Neural cell (in vitro differentiated cells): Measurements from ENCODE around the gene PACS2. TPM values are rescaled to one million over a fixed set of nuclear protein-coding genes. Genes with fewer than 3 reads are reported as not detected.

ENCODE experiments used
- H2AFZ ChIP-seq: fragments of 200-600, 300-800 bp; sonication (generic), shearing (Covaris generic); 2 replicates; pipeline ENCODE4 v1.6.0; 2014; ENCODE audit warnings: low read depth, mild to moderate bottlenecking, antibody characterized with exemption, low read length, moderate library complexity
- H3F3A ChIP-seq: fragments of 200-600 bp; shearing (Covaris generic); 2 replicates; pipeline ENCODE4 v1.6.1; 2016; ENCODE audit warnings: mild to moderate bottlenecking, moderate library complexity, mixed read lengths, antibody characterized with exemption, low read length; ENCODE audit not compliant: insufficient read depth, poor library complexity, severe bottlenecking
- H3K27ac ChIP-seq: fragments of 200-600, 300-800 bp; sonication (generic), shearing (Covaris generic); 2 replicates; pipeline ENCODE4 v1.5.1; 2014; ENCODE audit warnings: mild to moderate bottlenecking, low read length, moderate library complexity
- H3K27me3 ChIP-seq: fragments of 300-800, 200-600 bp; sonication (generic), shearing (Covaris generic); 2 replicates; pipeline ENCODE4 v1.6.0; 2014; ENCODE audit warnings: mild to moderate bottlenecking, low read depth, low read length, moderate library complexity; ENCODE audit not compliant: insufficient read depth
- H3K36me3 ChIP-seq: fragments of 300-800, 200-600 bp; sonication (generic), shearing (Covaris generic); 2 replicates; pipeline ENCODE4 v1.5.1; 2014; ENCODE audit warnings: mild to moderate bottlenecking, antibody characterized with exemption, low read length, moderate library complexity; ENCODE audit not compliant: insufficient read depth
- H3K4me2 ChIP-seq: fragments of 300-800, 200-600 bp; sonication (generic), shearing (Covaris generic); 2 replicates; pipeline ENCODE4 v1.6.0; 2014; ENCODE audit warnings: mild to moderate bottlenecking, low read length
- H3K4me3 ChIP-seq: fragments of 300-800, 200-600 bp; sonication (generic), shearing (Covaris generic); 2 replicates; pipeline ENCODE4 v1.5.1; 2014; ENCODE audit warnings: mild to moderate bottlenecking, low read length, moderate library complexity
- H3K79me2 ChIP-seq: fragments of 200-600 bp; shearing (Covaris generic); replicated peaks from 2 replicates; pipeline ENCODE4 v1.6.0; 2014; ENCODE audit warnings: mild to moderate bottlenecking, low read length, moderate library complexity; ENCODE audit not compliant: insufficient read depth
- H3K9ac ChIP-seq: fragments of 300-800, 200-600 bp; sonication (generic), shearing (Covaris generic); 2 replicates; pipeline ENCODE4 v1.6.1; 2016; ENCODE audit warnings: mild to moderate bottlenecking, low read length, mixed read lengths
- H3K9me2 ChIP-seq: fragments of 200-600 bp; shearing (Covaris generic); 2 replicates; pipeline ENCODE4 v1.6.1; 2016; ENCODE audit warnings: mild to moderate bottlenecking, low read length, mixed read lengths; ENCODE audit not compliant: insufficient read depth
- H3K9me3 ChIP-seq: fragments of 200-600, 300-800 bp; sonication (generic), shearing (Covaris generic); 2 replicates; pipeline ENCODE4 v1.6.1; 2016; ENCODE audit warnings: mild to moderate bottlenecking, mixed run types, low read length, moderate library complexity, mixed read lengths
- H4K20me1 ChIP-seq: fragments of 200-600 bp; shearing (Covaris generic); 2 replicates; pipeline ENCODE4 v1.6.1; 2016; ENCODE audit warnings: mild to moderate bottlenecking, mixed run types; ENCODE audit not compliant: insufficient read depth
- EP300 ChIP-seq: fragments of 450-650 bp; conservative IDR thresholded peaks from 2 replicates; pipeline ENCODE4 v1.6.1; 2014; ENCODE audit warnings: antibody characterized with exemption, mild to moderate bottlenecking, moderate library complexity; ENCODE audit not compliant: poor library complexity, severe bottlenecking
- EZH2 ChIP-seq: fragments of 200-600, 300-800 bp; shearing (Covaris generic), sonication (generic); IDR thresholded peaks from 2 replicates; pipeline ENCODE4 v1.6.1; 2014; ENCODE audit warnings: antibody characterized with exemption, low read length, borderline replicate concordance, mild to moderate bottlenecking; ENCODE audit not compliant: insufficient read depth, poor library complexity, severe bottlenecking
- MXI1 ChIP-seq: fragments of 450-650 bp; conservative IDR thresholded peaks from 2 replicates; pipeline ENCODE4 v1.6.1; 2014; ENCODE audit warnings: antibody characterized with exemption, mild to moderate bottlenecking; ENCODE audit not compliant: poor library complexity, severe bottlenecking
- POLR2AphosphoS5 ChIP-seq: IDR thresholded peaks from 2 replicates; pipeline ENCODE4 v1.6.1; 2012
- RAD21 ChIP-seq: fragments of 450-650 bp; conservative IDR thresholded peaks from 2 replicates; pipeline ENCODE4 v1.6.1; 2014; ENCODE audit warnings: antibody characterized with exemption, mild to moderate bottlenecking, moderate library complexity
- SMC3 ChIP-seq: fragments of 450-650 bp; conservative IDR thresholded peaks from 2 replicates; pipeline ENCODE4 v1.6.1; 2014; ENCODE audit warnings: antibody characterized with exemption, mild to moderate bottlenecking, moderate library complexity; ENCODE audit not compliant: poor library complexity
- TAF1 ChIP-seq: IDR thresholded peaks from 2 replicates; pipeline ENCODE4 v1.6.1; 2012; ENCODE audit warnings: low read depth
- polyA plus RNA-seq: library from polyadenylated mRNA; depleted of rRNA; stranded (reverse); fragments of >200 nt; gene quantifications from 2 replicates; pipeline ENCODE4 v1.2.3, GENCODE V29; 2014
- TF ChIP-seq, protein P1 (sequence below): IDR thresholded peaks from 2 replicates; pipeline ENCODE4 v1.6.1; 2012; ENCODE audit warnings: borderline replicate concordance
- TF ChIP-seq, protein P2 (sequence below): fragments of 450-650 bp; IDR thresholded peaks from 2 replicates; pipeline ENCODE4 v1.5.1; 2014; ENCODE audit warnings: antibody characterized with exemption, mild to moderate bottlenecking, moderate library complexity; ENCODE audit not compliant: poor library complexity, severe bottlenecking

Gene PACS2
- polyA plus RNA-seq, 1 donor from 2014 or later, result 77.7 TPM

DNA sequence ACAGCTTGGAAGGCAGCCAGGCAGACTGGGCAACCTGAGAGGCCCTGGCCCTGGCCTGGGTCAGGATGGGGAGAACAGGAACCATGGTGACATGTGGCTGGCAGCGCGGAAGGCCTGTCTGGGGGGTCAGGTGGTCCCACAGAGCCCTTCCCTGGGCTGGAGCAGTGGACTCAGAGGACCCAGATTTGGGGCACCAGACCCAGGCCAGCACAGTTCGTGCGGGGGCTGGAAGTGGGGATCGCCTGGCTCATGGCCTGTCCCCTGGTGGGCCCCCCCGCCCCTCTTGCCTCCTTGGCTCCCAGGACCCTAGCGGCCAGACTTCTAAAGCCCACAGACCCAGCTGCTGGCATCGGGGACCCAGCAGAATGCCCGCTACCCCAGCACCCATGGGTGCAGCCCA is 126.4 kb downstream of the PACS2 start:
- no peak for TF ChIP-seq MXI1
- no peak for TF ChIP-seq RAD21
- TF ChIP-seq SMC3, result no peak
- TF ChIP-seq, protein P1, sequence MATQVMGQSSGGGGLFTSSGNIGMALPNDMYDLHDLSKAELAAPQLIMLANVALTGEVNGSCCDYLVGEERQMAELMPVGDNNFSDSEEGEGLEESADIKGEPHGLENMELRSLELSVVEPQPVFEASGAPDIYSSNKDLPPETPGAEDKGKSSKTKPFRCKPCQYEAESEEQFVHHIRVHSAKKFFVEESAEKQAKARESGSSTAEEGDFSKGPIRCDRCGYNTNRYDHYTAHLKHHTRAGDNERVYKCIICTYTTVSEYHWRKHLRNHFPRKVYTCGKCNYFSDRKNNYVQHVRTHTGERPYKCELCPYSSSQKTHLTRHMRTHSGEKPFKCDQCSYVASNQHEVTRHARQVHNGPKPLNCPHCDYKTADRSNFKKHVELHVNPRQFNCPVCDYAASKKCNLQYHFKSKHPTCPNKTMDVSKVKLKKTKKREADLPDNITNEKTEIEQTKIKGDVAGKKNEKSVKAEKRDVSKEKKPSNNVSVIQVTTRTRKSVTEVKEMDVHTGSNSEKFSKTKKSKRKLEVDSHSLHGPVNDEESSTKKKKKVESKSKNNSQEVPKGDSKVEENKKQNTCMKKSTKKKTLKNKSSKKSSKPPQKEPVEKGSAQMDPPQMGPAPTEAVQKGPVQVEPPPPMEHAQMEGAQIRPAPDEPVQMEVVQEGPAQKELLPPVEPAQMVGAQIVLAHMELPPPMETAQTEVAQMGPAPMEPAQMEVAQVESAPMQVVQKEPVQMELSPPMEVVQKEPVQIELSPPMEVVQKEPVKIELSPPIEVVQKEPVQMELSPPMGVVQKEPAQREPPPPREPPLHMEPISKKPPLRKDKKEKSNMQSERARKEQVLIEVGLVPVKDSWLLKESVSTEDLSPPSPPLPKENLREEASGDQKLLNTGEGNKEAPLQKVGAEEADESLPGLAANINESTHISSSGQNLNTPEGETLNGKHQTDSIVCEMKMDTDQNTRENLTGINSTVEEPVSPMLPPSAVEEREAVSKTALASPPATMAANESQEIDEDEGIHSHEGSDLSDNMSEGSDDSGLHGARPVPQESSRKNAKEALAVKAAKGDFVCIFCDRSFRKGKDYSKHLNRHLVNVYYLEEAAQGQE, result no peak
- no peak for TF ChIP-seq EZH2
- no peak for TF ChIP-seq TAF1
- TF ChIP-seq POLR2AphosphoS5, result no peak
- TF ChIP-seq EP300, result no peak
- TF ChIP-seq, protein P2, sequence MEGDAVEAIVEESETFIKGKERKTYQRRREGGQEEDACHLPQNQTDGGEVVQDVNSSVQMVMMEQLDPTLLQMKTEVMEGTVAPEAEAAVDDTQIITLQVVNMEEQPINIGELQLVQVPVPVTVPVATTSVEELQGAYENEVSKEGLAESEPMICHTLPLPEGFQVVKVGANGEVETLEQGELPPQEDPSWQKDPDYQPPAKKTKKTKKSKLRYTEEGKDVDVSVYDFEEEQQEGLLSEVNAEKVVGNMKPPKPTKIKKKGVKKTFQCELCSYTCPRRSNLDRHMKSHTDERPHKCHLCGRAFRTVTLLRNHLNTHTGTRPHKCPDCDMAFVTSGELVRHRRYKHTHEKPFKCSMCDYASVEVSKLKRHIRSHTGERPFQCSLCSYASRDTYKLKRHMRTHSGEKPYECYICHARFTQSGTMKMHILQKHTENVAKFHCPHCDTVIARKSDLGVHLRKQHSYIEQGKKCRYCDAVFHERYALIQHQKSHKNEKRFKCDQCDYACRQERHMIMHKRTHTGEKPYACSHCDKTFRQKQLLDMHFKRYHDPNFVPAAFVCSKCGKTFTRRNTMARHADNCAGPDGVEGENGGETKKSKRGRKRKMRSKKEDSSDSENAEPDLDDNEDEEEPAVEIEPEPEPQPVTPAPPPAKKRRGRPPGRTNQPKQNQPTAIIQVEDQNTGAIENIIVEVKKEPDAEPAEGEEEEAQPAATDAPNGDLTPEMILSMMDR, result no peak
- Histone ChIP-seq H4K20me1 (peaks cover 3% of the 10 kb centered on the region), H3K9me2 (no peaks in the 10 kb centered on the region), H3K27me3 (no peaks in the 10 kb centered on the region), H3K36me3 (no peaks in the 10 kb centered on the region), H3K4me3 (no peak overlapping the region), H3K9ac (no peak overlapping the region), H2AFZ (no peak overlapping the region), H3K9me3 (no peaks in the 10 kb centered on the region), H3K4me2 (no peak overlapping the region), H3F3A (no peaks in the 10 kb centered on the region), H3K27ac (no peak overlapping the region), H3K79me2 (peaks cover 15% of the 10 kb centered on the region)

DNA sequence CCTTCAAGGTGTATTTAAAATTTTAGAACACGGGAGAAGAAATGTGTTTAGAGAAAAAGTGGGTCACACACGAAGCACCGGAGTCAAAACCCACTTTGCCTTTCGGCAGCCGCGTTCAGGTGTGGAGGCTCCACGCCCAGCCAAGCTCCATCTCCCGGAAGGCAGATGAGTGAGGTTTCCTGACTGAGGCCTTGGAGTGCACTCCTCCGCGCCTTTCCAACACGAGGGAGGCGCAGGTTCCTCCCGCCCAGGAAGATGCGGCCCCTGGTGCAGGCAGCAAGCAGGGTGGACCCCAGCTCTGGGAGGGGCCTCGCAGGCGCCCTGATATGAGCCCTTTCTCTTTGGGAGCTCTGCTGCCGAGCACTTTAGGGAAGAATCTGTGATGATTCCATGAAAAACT is 127.6 kb downstream of the PACS2 start:
- peaks cover 3% of the 10 kb centered on the region for H4K20me1 ChIP-seq
- no peak overlapping the region for H3K27ac ChIP-seq
- no peak overlapping the region for H3K4me2 ChIP-seq
- no peak overlapping the region for H3K9ac ChIP-seq
- TF ChIP-seq SMC3 (no peak), EZH2 (no peak)
- TF ChIP-seq, protein P2, result no peak
- no peaks in the 10 kb centered on the region for H3K9me3 ChIP-seq
- no peaks in the 10 kb centered on the region for H3K9me2 ChIP-seq
- H3K36me3 ChIP-seq, result no peaks in the 10 kb centered on the region
- peaks cover 4% of the 10 kb centered on the region for H3K79me2 ChIP-seq
- no peaks in the 10 kb centered on the region for H3F3A ChIP-seq
- no peaks in the 10 kb centered on the region for H3K27me3 ChIP-seq
- no peak overlapping the region for H3K4me3 ChIP-seq
- no peak overlapping the region for H2AFZ ChIP-seq
